H9 (cell line): ENCODE results near the gene FARS2. TPM values are rescaled to one million over a fixed set of nuclear protein-coding genes. Genes with fewer than 3 reads are reported as not detected.

Experiments
- DNase-seq: peaks from one replicate; pipeline ENCODE4 v3.0.0-alpha.2; 2017
- H2AFZ ChIP-seq: one replicate; pipeline ENCODE4 v1.6.1; 2013; ENCODE audit warnings: mild to moderate bottlenecking, low read length, control low read depth, moderate library complexity
- H2AK5ac ChIP-seq: 2 replicates; pipeline ENCODE4 v1.6.1; 2013; ENCODE audit warnings: low read length, control low read depth, mixed read lengths; ENCODE audit not compliant: insufficient read length
- H2BK120ac ChIP-seq: one replicate; pipeline ENCODE4 v1.6.1; 2013; ENCODE audit warnings: low read depth, mild to moderate bottlenecking, low read length, control low read depth, inconsistent platforms; ENCODE audit not compliant: poor library complexity, severe bottlenecking
- H2BK12ac ChIP-seq: 2 replicates; pipeline ENCODE4 v1.6.1; 2013; ENCODE audit warnings: low read length, control low read depth, mixed read lengths, low read depth; ENCODE audit not compliant: insufficient read length
- H2BK15ac ChIP-seq: 2 replicates; pipeline ENCODE4 v1.6.1; 2013; ENCODE audit warnings: low read depth, low read length, control low read depth
- H2BK20ac ChIP-seq: one replicate; pipeline ENCODE4 v1.6.1; 2013; ENCODE audit warnings: low read depth, mild to moderate bottlenecking, low read length, control low read depth, inconsistent platforms; ENCODE audit not compliant: poor library complexity, severe bottlenecking
- H2BK5ac ChIP-seq: 2 replicates; pipeline ENCODE4 v1.6.1; 2013; ENCODE audit warnings: low read length, control low read depth, mixed read lengths; ENCODE audit not compliant: insufficient read length
- H3K14ac ChIP-seq: 2 replicates; pipeline ENCODE4 v1.6.1; 2013; ENCODE audit warnings: low read length, control low read depth; ENCODE audit not compliant: insufficient read depth
- H3K18ac ChIP-seq: 2 replicates; pipeline ENCODE4 v1.6.1; 2013; ENCODE audit warnings: low read depth, mild to moderate bottlenecking, mixed read lengths, low read length, control low read depth; ENCODE audit not compliant: insufficient read length
- H3K23ac ChIP-seq: 2 replicates; pipeline ENCODE4 v1.6.1; 2013; ENCODE audit warnings: low read length, control low read depth, mixed read lengths, low read depth; ENCODE audit not compliant: insufficient read length
- H3K23me2 ChIP-seq: 2 replicates; pipeline ENCODE4 v1.6.1; 2013; ENCODE audit warnings: low read depth, mild to moderate bottlenecking, mixed read lengths, low read length, control low read depth; ENCODE audit not compliant: insufficient read length, poor library complexity, severe bottlenecking
- H3K27ac ChIP-seq: 2 replicates; pipeline ENCODE4 v1.5.1; 2013; ENCODE audit warnings: low read length, control low read depth, mixed read lengths, low read depth; ENCODE audit not compliant: insufficient read length
- H3K27me3 ChIP-seq: 2 replicates; pipeline ENCODE4 v1.6.1; 2013; ENCODE audit warnings: low read length, control low read depth, inconsistent platforms; ENCODE audit not compliant: insufficient read depth
- H3K4ac ChIP-seq: 2 replicates; pipeline ENCODE4 v1.6.1; 2013; ENCODE audit warnings: low read depth, mild to moderate bottlenecking, control low read depth, inconsistent platforms, low read length, moderate library complexity
- H3K4me1 ChIP-seq: 2 replicates; pipeline ENCODE4 v1.6.1; 2013; ENCODE audit warnings: low read length, control low read depth, inconsistent platforms; ENCODE audit not compliant: insufficient read depth
- H3K4me2 ChIP-seq: 2 replicates; pipeline ENCODE4 v1.6.1; 2013; ENCODE audit warnings: low read length, control low read depth, mixed read lengths; ENCODE audit not compliant: insufficient read length, insufficient read depth
- H3K56ac ChIP-seq: 2 replicates; pipeline ENCODE4 v1.6.1; 2013; ENCODE audit warnings: low read depth, mild to moderate bottlenecking, mixed read lengths, low read length, control low read depth; ENCODE audit not compliant: insufficient read length
- H3K79me1 ChIP-seq: 2 replicates; pipeline ENCODE4 v1.6.1; 2013; ENCODE audit warnings: low read depth, mild to moderate bottlenecking, moderate library complexity, low read length, control low read depth, inconsistent platforms; ENCODE audit not compliant: insufficient read depth, poor library complexity, severe bottlenecking
- H3K79me2 ChIP-seq: 2 replicates; pipeline ENCODE4 v1.6.1; 2013; ENCODE audit warnings: low read length, control low read depth, inconsistent platforms; ENCODE audit not compliant: insufficient read depth
- H3K9ac ChIP-seq: 2 replicates; pipeline ENCODE4 v1.6.1; 2013; ENCODE audit warnings: low read length, control low read depth, mixed read lengths; ENCODE audit not compliant: insufficient read length; ENCODE audit errors: extremely low read depth
- H3K9me3 ChIP-seq: one replicate; pipeline ENCODE4 v1.6.1; 2013; ENCODE audit warnings: low read depth, low read length, inconsistent platforms; ENCODE audit not compliant: control insufficient read depth
- H3T11ph ChIP-seq: one replicate; pipeline ENCODE4 v1.6.1; 2013; ENCODE audit warnings: mild to moderate bottlenecking, low read length, control low read depth, inconsistent platforms
- H4K20me1 ChIP-seq: one replicate; pipeline ENCODE4 v1.6.1; 2013; ENCODE audit not compliant: control insufficient read depth, insufficient read length, insufficient read depth
- H4K5ac ChIP-seq: 2 replicates; pipeline ENCODE4 v1.6.1; 2013; ENCODE audit warnings: low read depth, mild to moderate bottlenecking, mixed read lengths, low read length, control low read depth; ENCODE audit not compliant: insufficient read length
- H4K8ac ChIP-seq: replicated peaks from 2 replicates; pipeline ENCODE4 v1.6.1; 2013; ENCODE audit warnings: low read length, control low read depth, mixed read lengths, low read depth; ENCODE audit not compliant: insufficient read length
- H4K91ac ChIP-seq: 2 replicates; pipeline ENCODE4 v1.6.1; 2013; ENCODE audit warnings: low read depth, mild to moderate bottlenecking, moderate library complexity, mixed read lengths, low read length, control low read depth; ENCODE audit not compliant: insufficient read length
- H3K27ac Mint-ChIP-seq, 3 experiments: 2 replicates in 2 of 3; 3 replicates in 1 of 3; pipeline ENCODE4 v1.8.0; 2020 to 2021; ENCODE audit warnings: mixed read lengths in 3 of 3, mild to moderate bottlenecking in 1 of 3, moderate library complexity in 1 of 3
- H3K27me3 Mint-ChIP-seq: 2 replicates; pipeline ENCODE4 v1.8.0; 2021; ENCODE audit warnings: low read depth, mild to moderate bottlenecking, moderate library complexity, mixed read lengths
- H3K36me3 Mint-ChIP-seq, 3 experiments: 2 replicates in 2 of 3; 3 replicates in 1 of 3; pipeline ENCODE4 v1.8.0; 2020 to 2021; ENCODE audit warnings: low read depth in 3 of 3, mixed read lengths in 3 of 3; ENCODE audit not compliant: insufficient read depth in 1 of 3
- H3K4me1 Mint-ChIP-seq, 2 experiments: 2 replicates each; pipeline ENCODE4 v1.8.0; 2020; ENCODE audit warnings: mixed read lengths in 2 of 2
- H3K4me3 Mint-ChIP-seq, 2 experiments: 2 replicates in 1 of 2; 3 replicates in 1 of 2; pipeline ENCODE4 v1.8.0; 2020 to 2021; ENCODE audit warnings: mild to moderate bottlenecking in 2 of 2, mixed read lengths in 2 of 2, moderate library complexity in 1 of 2
- H3K9me3 Mint-ChIP-seq, 2 experiments: 2 replicates in 1 of 2; 3 replicates in 1 of 2; pipeline ENCODE4 v1.8.0; 2020; ENCODE audit warnings: mild to moderate bottlenecking in 2 of 2, mixed read lengths in 2 of 2, moderate library complexity in 1 of 2
- WGBS: extraction: QIAGEN DNeasy Blood & Tissue Kit; methylation state at CpG from one replicate; pipeline ENCODE4 v1.1.7; 2013; ENCODE audit warnings: missing lambda C conversion rate, low lambda C conversion rate, mixed read lengths; ENCODE audit not compliant: insufficient read length; ENCODE audit errors: extremely low coverage; 5-methylcytosine and 5-hydroxymethylcytosine counted together
- total RNA-seq: library from RNA; stranded (reverse); gene quantifications from 2 replicates; pipeline ENCODE4 v1.2.1, GENCODE V29; 2021
- TF ChIP-seq, protein P1 (sequence below): fragments of 200-600 bp; sonication (generic); conservative IDR thresholded peaks from 3 replicates; pipeline ENCODE4 v1.8.0; 2021; ENCODE audit warnings: antibody characterized with exemption, mild to moderate bottlenecking

FARS2 gene
- total RNA-seq, 1 experiment from 2014 or later: 8.5 TPM

DNA sequence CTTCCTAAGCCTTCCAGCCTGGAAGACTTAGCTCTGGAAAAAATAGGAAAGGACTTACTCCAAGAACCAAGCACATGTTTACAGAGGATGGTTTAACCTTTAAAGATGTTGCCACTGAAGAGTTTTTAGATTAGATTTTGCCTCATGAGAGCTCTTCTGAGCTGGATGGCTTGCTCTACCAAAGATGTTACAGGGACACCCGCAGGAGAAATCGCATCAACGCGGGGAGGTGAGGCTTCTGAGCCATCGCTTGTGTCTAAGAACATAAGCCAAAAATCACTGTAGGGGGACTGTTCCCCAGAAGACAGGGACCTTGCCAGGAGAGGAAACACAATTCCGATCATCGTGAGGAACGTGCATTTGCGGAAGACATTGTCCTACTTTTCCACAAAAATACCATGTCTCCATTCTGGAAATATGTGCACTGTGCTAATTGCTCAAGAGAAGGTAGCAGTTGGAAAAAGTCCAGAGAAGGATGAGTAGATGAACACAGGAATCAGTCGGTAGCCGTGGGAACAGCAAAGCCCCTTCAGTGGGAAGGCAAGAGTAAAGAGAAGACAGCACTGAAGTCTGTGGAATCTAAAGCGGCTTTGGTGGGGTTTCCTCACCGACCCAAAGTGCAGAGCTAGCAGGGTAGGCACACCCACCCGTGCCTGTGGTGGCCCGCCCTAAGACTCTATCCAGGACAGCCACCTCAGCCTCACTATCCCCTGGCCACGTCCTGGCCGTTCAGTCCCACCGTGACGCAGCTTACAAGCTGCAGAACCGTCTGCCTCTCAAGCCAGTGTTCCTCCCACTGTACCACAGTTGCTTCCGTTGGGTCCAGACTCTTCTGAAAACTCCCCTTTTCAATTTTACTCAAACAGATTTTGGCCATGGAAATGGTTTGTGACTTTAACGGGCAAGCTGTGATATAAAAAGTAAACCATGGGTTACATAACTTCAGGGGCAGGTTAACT lies 410.6 kb downstream of the FARS2 start:
- no peak overlapping the region for H3K4me3 Mint-ChIP-seq

More for the DNA sequence above, 410.6 kb downstream of the FARS2 start:
- Histone ChIP-seq H2BK15ac (no peak overlapping the region), H4K8ac (no peak overlapping the region), H2BK5ac (no peak overlapping the region), H3K4ac (no peak overlapping the region), H3K27me3 (no peaks in the 10 kb centered on the region), H3K56ac (no peak overlapping the region), H3K79me2 (no peaks in the 10 kb centered on the region), H3K23ac (no peak overlapping the region), H3K23me2 (no peaks in the 10 kb centered on the region), H3K18ac (no peak overlapping the region), H4K91ac (no peak overlapping the region), H2AK5ac (no peak overlapping the region), H3K14ac (no peak overlapping the region), H2AFZ (no peak overlapping the region), H2BK120ac (no peak overlapping the region), H3K4me2 (no peak overlapping the region), H3T11ph (no peak overlapping the region), H3K27ac (no peak overlapping the region), H2BK20ac (no peak overlapping the region), H4K5ac (no peak overlapping the region), H4K20me1 (no peaks in the 10 kb centered on the region), H2BK12ac (no peak overlapping the region), H3K9ac (no peak overlapping the region), H3K79me1 (no peaks in the 10 kb centered on the region), H3K4me1 (peaks cover 13% of the 10 kb centered on the region), H3K9me3 (no peaks in the 10 kb centered on the region)
- H3K36me3 Mint-ChIP-seq: no peaks in the 10 kb centered on the region
- TF ChIP-seq, protein P1, sequence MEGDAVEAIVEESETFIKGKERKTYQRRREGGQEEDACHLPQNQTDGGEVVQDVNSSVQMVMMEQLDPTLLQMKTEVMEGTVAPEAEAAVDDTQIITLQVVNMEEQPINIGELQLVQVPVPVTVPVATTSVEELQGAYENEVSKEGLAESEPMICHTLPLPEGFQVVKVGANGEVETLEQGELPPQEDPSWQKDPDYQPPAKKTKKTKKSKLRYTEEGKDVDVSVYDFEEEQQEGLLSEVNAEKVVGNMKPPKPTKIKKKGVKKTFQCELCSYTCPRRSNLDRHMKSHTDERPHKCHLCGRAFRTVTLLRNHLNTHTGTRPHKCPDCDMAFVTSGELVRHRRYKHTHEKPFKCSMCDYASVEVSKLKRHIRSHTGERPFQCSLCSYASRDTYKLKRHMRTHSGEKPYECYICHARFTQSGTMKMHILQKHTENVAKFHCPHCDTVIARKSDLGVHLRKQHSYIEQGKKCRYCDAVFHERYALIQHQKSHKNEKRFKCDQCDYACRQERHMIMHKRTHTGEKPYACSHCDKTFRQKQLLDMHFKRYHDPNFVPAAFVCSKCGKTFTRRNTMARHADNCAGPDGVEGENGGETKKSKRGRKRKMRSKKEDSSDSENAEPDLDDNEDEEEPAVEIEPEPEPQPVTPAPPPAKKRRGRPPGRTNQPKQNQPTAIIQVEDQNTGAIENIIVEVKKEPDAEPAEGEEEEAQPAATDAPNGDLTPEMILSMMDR: peak; percentile 48; the same call in 2 of the 3 replicates
- H3K27me3 Mint-ChIP-seq: no peaks in the 10 kb centered on the region
- H3K4me1 Mint-ChIP-seq: peaks cover 25 to 38% of the 10 kb centered on the region in 2 experiments
- DNase-seq: no peak
- WGBS: no CpG with 5 or more reads among the region's 22 CpGs
- no peaks in the 10 kb centered on the region for H3K9me3 Mint-ChIP-seq
- peak overlapping the region in 2 of 3 experiments; percentile 54 to 92; a peak in 2 of 7 replicates for H3K27ac Mint-ChIP-seq
